Gastroesophageal sphincter (tissue), 4 donors: ENCODE data around the gene HSPBAP1. TPM values are rescaled to one million over a fixed set of nuclear protein-coding genes. Genes with fewer than 3 reads are reported as not detected.

ENCODE experiments used
- ATAC-seq: fragments of 150-250 bp; one replicate; pipeline ENCODE4 v1.9.1; 2016; ENCODE audit warnings: mild to moderate bottlenecking, moderate library complexity
- H3K27ac ChIP-seq, 4 donors: fragments of 200-600 bp; sonication (generic) in 3 of 4; 1 replicate in 3 of 4; 2 replicates in 1 of 4; pipeline ENCODE4 v1.5.1; 2016 to 2019
- H3K27me3 ChIP-seq: fragments of 200-600 bp; sonication (generic); one replicate; pipeline ENCODE4 v1.5.1; 2019
- H3K36me3 ChIP-seq, 2 donors: fragments of 200-600 bp; sonication (generic); one replicate each; pipeline ENCODE4 v1.5.1; 2019; ENCODE audit warnings: control low read depth in 1 of 2
- H3K4me1 ChIP-seq, 3 donors: fragments of 200-600 bp; sonication (generic); 1 replicate in 2 of 3; 2 replicates in 1 of 3; pipeline ENCODE4 v1.5.1; 2016 to 2019; ENCODE audit warnings: control low read depth in 2 of 3
- H3K4me3 ChIP-seq, 2 donors: fragments of 200-600 bp; sonication (generic); one replicate each; pipeline ENCODE4 v1.5.1; 2019; ENCODE audit warnings: mild to moderate bottlenecking in 1 of 2, moderate library complexity in 1 of 2
- H3K9me3 ChIP-seq, 3 donors: fragments of 200-600 bp; sonication (generic); one replicate each; pipeline ENCODE4 v1.5.1; 2017 to 2019; ENCODE audit warnings: control low read depth in 2 of 3
- CTCF ChIP-seq, 4 experiments: fragments of 200-600 bp in 2 of 4; fragments of 450-650 bp in 2 of 4; sonication (generic) in 1 of 4; IDR thresholded peaks; one replicate each; pipeline ENCODE4 v1.5.1; 2017 to 2019; ENCODE audit warnings: antibody characterized with exemption in 4 of 4, mild to moderate bottlenecking in 2 of 4, moderate library complexity in 2 of 4
- EP300 ChIP-seq: sonication (generic); formaldehyde crosslinking; IDR thresholded peaks from one replicate; pipeline ENCODE4 v1.6.1; 2017; ENCODE audit warnings: antibody characterized with exemption, mild to moderate bottlenecking
- POLR2A ChIP-seq, 2 donors: fragments of 450-650 bp; IDR thresholded peaks; one replicate each; pipeline ENCODE4 v1.6.1; 2017; ENCODE audit warnings: antibody characterized with exemption in 2 of 2, mild to moderate bottlenecking in 2 of 2, moderate library complexity in 1 of 2
- POLR2AphosphoS5 ChIP-seq: sonication (generic); formaldehyde crosslinking; IDR thresholded peaks from one replicate; pipeline ENCODE4 v1.6.1; 2017; ENCODE audit warnings: antibody characterized with exemption
- WGBS, 2 donors: methylation state at CpG; one replicate each; pipeline ENCODE4 v1.1.5; 2018; ENCODE audit warnings: low coverage in 1 of 2; 5-methylcytosine and 5-hydroxymethylcytosine counted together
- total RNA-seq, 4 donors: library from RNA; depleted of rRNA; stranded (reverse); fragments of >200 nt; gene quantifications; one replicate each; pipeline ENCODE4 v1.1.0, GENCODE V29; 2016

Gene HSPBAP1
- total RNA-seq, 4 donors from 2014 or later, result 7.0 to 18.5 (median 9.6) TPM

DNA sequence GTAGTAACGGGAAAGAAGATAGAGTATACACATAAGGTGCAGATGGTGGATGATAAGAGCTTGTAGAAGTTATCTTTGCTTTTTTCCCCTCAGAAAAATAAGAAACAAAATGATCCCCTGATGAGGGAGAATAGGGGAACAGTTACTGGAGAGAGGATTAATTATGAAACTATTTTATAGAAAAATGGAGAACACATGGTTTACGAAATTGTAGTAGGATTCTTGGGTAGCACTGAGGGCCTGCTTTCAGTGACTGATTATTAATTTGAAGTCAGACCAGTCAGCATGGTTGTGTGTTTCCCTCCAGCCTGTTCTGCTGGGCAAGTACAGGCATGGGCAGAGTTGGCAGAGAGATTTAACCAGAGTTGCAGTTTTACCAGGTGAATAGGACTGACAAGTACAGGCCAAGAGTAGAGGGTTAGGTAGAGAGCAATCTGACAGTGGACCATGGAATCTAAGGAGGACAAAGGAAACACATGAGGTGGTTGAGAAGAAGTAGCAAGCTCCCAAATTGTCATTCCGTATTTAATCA is 7.1 kb upstream of the HSPBAP1 start:
- Histone ChIP-seq H3K9me3 (no peaks in the 10 kb centered on the region), H3K4me1 (peaks cover 2 to 37% (median 5%) of the 10 kb centered on the region in 3 donors), H3K36me3 (no peaks in the 10 kb centered on the region), H3K27me3 (no peaks in the 10 kb centered on the region), H3K4me3 (no peak overlapping the region), H3K27ac (no peak overlapping the region)
- TF ChIP-seq CTCF (IDR thresholded peaks at IDR 0.05) (no peak), POLR2A (IDR thresholded peaks at IDR 0.05) (no peak)
- WGBS, 2 donors, result 84 to 88% methylated on average over 3 of the region's 3 CpGs
- ATAC-seq, result no peak

- H3K4me3 ChIP-seq, result no peak overlapping the region
- H3K36me3 ChIP-seq, result no peaks in the 10 kb centered on the region
Observed at GRCh38 chr3:122800031-122800430, 6.4 kb upstream of the HSPBAP1 start.

DNA sequence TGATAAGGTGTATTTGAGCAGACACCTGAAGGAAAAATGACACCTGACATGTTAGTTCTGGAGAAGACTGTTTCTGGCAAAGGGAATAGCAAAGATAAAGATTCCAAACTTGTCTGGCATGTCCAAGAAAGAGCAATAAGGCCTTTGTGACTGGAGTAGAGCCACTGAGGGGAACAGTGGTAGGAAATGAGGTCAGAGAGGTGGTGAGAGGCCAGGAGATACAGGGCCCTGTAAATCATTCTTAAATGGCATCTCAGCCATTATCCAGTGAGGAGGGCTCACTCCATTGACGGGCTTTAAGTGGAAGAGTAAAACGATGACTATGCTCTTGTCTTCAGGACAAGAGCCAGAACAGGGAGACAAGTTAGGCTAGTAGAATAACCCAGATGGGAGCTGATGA is 5.7 kb upstream of the HSPBAP1 start:
- H3K4me1 ChIP-seq, result peaks cover 2 to 40% (median 5%) of the 10 kb centered on the region in 3 donors
- 84% methylated on average over 2 of the region's 2 CpGs; no CpG with 5 or more reads in 1 of the 2 donors for WGBS, 2 donors
- no peak overlapping the region for H3K4me3 ChIP-seq
- no peak overlapping the region for H3K27ac ChIP-seq
- TF ChIP-seq EP300 (no peak), CTCF (IDR thresholded peaks at IDR 0.05) (no peak), POLR2AphosphoS5 (no peak), POLR2A (IDR thresholded peaks at IDR 0.05) (no peak)
- no peaks in the 10 kb centered on the region for H3K27me3 ChIP-seq
- no peaks in the 10 kb centered on the region for H3K36me3 ChIP-seq
- H3K9me3 ChIP-seq, result no peaks in the 10 kb centered on the region
- ATAC-seq, result no peak

More at GRCh38 chr3:122800031-122800430, 6.4 kb upstream of the HSPBAP1 start:
- no peak overlapping the region for H3K27ac ChIP-seq
- peaks cover 2 to 40% (median 5%) of the 10 kb centered on the region in 3 donors for H3K4me1 ChIP-seq
- H3K27me3 ChIP-seq, result no peaks in the 10 kb centered on the region
- WGBS, 2 donors, result 75 to 100% methylated on average over 1 of the region's 1 CpG
- H3K9me3 ChIP-seq, result no peaks in the 10 kb centered on the region
- no peak for TF ChIP-seq EP300
- no peak for TF ChIP-seq CTCF (IDR thresholded peaks at IDR 0.05)
- TF ChIP-seq POLR2A (IDR thresholded peaks at IDR 0.05), result no peak
- TF ChIP-seq POLR2AphosphoS5, result no peak
- no peak for ATAC-seq

- no peaks in the 10 kb centered on the region for H3K27me3 ChIP-seq
- no peak for ATAC-seq
- H3K4me3 ChIP-seq, result no peak overlapping the region
- H3K9me3 ChIP-seq, result no peaks in the 10 kb centered on the region
- H3K27ac ChIP-seq, result no peak overlapping the region
- no peaks in the 10 kb centered on the region for H3K36me3 ChIP-seq
- H3K4me1 ChIP-seq, result peaks cover 2 to 47% (median 5%) of the 10 kb centered on the region in 3 donors
- 76 to 79% methylated on average over 2 to 3 of the region's 3 CpGs for WGBS, 2 donors
- TF ChIP-seq CTCF (IDR thresholded peaks at IDR 0.05) (no peak), POLR2A (IDR thresholded peaks at IDR 0.05) (no peak), POLR2AphosphoS5 (no peak), EP300 (no peak)
Observed at GRCh38 chr3:122797291-122797690, 3.7 kb upstream of the HSPBAP1 start.

GRCh38 chr3:122795674-122796195 is 2.1 kb upstream of the HSPBAP1 start:
- Histone ChIP-seq H3K4me3 (peak overlapping the region; percentile 63 to 72), H3K27ac (peak overlapping the region; percentile 91 to 99 (median 94)), H3K36me3 (no peaks in the 10 kb centered on the region), H3K9me3 (no peaks in the 10 kb centered on the region), H3K27me3 (no peaks in the 10 kb centered on the region), H3K4me1 (peaks cover 2 to 56% (median 5%) of the 10 kb centered on the region in 3 donors)
- no peak for ATAC-seq
- 12 to 22% methylated on average over 9 to 10 of the region's 11 CpGs for whole genome bisulfite sequencing, 2 donors
- no peak for TF ChIP-seq CTCF (IDR thresholded peaks at IDR 0.05)
- TF ChIP-seq POLR2A (IDR thresholded peaks at IDR 0.05), result no peak
- no peak for TF ChIP-seq EP300
- TF ChIP-seq POLR2AphosphoS5, result no peak
